GM12875 (cell line): ENCODE measurements around the gene LITAF.

Source experiments
- H3K4me3 ChIP-seq: one replicate; pipeline ENCODE4 v1.5.1; 2011; ENCODE audit warnings: low read depth, low read length, control low read depth
- CTCF ChIP-seq: IDR thresholded peaks from 2 replicates; pipeline ENCODE4 v1.5.1; 2011; ENCODE audit warnings: low read depth, mild to moderate bottlenecking, control low read depth, inconsistent platforms, low read length, moderate library complexity, borderline replicate concordance; ENCODE audit not compliant: insufficient read depth

The LITAF gene

GRCh38 chr16:11570806-11571205 lies 15.9 kb downstream of the LITAF start:
- no peak for TF ChIP-seq CTCF
- H3K4me3 ChIP-seq = no peak overlapping the region

- no peak overlapping the region for H3K4me3 ChIP-seq
- no peak for TF ChIP-seq CTCF
These were observed 16.5 kb downstream of the LITAF start for GRCh38 chr16:11570258-11570657.

- TF ChIP-seq CTCF = no peak
- no peak overlapping the region for H3K4me3 ChIP-seq
These were observed 20.3 kb downstream of the LITAF start for GRCh38 chr16:11566398-11566797.

GRCh38 chr16:11565665-11566064 lies 21.1 kb downstream of the LITAF start:
- no peak for TF ChIP-seq CTCF
- H3K4me3 ChIP-seq = no peak overlapping the region

DNA sequence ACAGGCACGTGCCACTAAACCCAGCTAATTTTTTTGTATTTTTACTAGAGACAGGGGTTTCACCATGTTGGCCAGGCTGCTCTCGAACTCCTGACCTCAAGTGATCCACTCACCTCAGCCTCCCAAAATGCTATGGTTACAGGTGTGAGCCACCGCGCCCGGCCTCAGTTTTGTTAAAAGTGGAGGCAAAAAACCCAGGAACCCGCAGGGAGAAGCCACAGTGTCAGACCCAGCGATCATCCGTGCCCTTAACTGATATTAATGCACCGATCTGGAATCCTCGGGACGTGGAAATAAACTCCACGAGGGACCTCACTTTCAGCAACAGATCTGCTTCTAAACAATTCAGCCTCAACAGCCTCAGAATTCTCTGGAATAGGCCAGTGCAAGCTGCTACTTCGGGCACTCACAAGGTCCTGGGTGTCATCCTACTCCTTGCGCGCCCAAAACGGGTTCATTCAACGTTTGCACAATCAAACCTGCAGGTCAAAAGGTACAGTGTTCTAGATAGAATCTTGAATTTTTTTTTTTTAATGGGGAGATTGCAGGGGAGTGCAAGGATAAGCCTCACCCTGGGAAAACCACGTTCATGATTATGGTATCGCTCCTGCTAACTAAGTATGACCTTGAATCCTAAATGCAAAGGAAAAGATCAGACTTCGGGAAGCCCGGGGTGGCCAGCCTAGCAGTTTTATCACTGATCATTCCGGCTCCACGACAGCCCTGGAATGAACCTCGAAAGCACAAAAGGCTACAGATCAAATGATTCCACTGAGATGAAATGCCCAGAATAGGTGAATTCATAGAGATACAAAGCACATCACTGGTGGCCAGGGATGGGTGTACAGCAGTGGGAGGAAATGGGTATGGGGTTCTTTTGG lies 22.4 kb downstream of the LITAF start:
- TF ChIP-seq CTCF = no peak
- no peak overlapping the region for H3K4me3 ChIP-seq

DNA sequence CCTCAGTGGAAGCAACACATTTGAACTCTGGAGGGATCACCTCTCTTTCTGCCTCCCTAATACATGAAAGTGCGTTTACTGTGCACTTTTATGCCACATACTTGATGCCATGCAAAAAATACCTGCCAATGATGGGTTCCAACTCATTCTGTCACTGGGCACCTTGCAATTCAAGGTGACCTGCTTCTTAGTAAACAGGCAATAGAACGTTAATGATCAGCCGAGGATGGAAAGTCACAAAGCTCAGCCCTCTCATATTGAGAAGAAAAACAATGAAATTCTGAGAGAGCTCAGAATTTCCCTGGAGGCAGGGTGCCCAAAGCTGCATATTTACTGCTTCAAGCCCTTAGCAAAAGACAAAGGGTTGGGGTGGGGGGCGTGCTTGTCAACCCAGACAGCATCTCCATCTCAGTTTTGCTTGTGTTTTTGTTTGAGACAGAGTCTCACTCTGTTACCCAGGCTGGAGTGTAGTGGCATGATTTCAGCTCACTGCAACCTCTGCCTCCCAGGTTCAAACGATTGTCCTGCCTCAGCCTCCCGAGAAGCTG lies 23.2 kb downstream of the LITAF start:
- no peak for TF ChIP-seq CTCF
- no peak overlapping the region for H3K4me3 ChIP-seq

- no peak for TF ChIP-seq CTCF
- H3K4me3 ChIP-seq = no peak overlapping the region
These were observed 23.8 kb downstream of the LITAF start for GRCh38 chr16:11562941-11563340.
